Ishikawa (cell line): ENCODE data around the gene HEMGN.
A peak's percentile ranks its signal among the peaks of the same experiment; 100 is the strongest.

ENCODE experiments used
- CREB1 ChIP-seq: IDR thresholded peaks from 2 replicates; pipeline ENCODE4 v1.6.1; 2012; ENCODE audit warnings: low read depth
- EP300 ChIP-seq: IDR thresholded peaks from 2 replicates; pipeline ENCODE4 v1.6.1; 2012; ENCODE audit warnings: borderline replicate concordance
- RAD21 ChIP-seq: IDR thresholded peaks from 2 replicates; pipeline ENCODE4 v1.6.1; 2012; ENCODE audit warnings: low read depth
- REST ChIP-seq: IDR thresholded peaks from 2 replicates; pipeline ENCODE4 v1.6.1; 2012; ENCODE audit warnings: low read depth, mild to moderate bottlenecking
- TAF1 ChIP-seq: IDR thresholded peaks from 2 replicates; pipeline ENCODE4 v1.6.1; 2012; ENCODE audit warnings: low read depth, mild to moderate bottlenecking
- USF1 ChIP-seq: IDR thresholded peaks from 2 replicates; pipeline ENCODE4 v1.6.1; 2012

- TF ChIP-seq REST (no peak), USF1 (no peak), EP300 (no peak), RAD21 (peak; percentile 60), TAF1 (no peak), CREB1 (no peak)
These were observed 14.4 kb downstream of the HEMGN start for GRCh38 chr9:97923529-97924108.
